Stimulated activated CD8-positive, alpha-beta memory T cell treated with anti-CD3 and anti-CD28 coated beads, Interleukin-4, amount 100 ng/mL, for 4 hours (primary cell): ENCODE results near the gene BLACAT1.
"Not testable (repeated sequence)": the region's sequence is repeated elsewhere in the genome, so short reads cannot be mapped to it uniquely, and the experiment has no call there.

ENCODE experiments used
- DNase-seq, 2 donors: peaks; one replicate each; pipeline ENCODE4 v3.0.0-alpha.2; 2020; ENCODE audit warnings: low read depth in 2 of 2, low spot score in 1 of 2

Gene BLACAT1

GRCh38 chr1:205417870-205418635 lies 37.8 kb downstream of the BLACAT1 start:
- DNase-seq, result no peak

- DNase-seq, result no peak
Measured at GRCh38 chr1:205416322-205416721, 39.5 kb downstream of the BLACAT1 start.

- DNase-seq, result no peak
Measured at GRCh38 chr1:205410581-205411298, 45.1 kb downstream of the BLACAT1 start.

GRCh38 chr1:205407970-205408369 lies 47.9 kb downstream of the BLACAT1 start:
- DNase-seq, result no peak

- not testable (repeated sequence) for DNase-seq
Measured at GRCh38 chr1:205406252-205406651, 49.6 kb downstream of the BLACAT1 start.
